GF-D8 (cell line): ENCODE results near the gene NSD1.
"Not testable (repeated sequence)": the region's sequence is repeated elsewhere in the genome, so short reads cannot be mapped to it uniquely, and the experiment has no call there.

ENCODE experiments used
- DNase-seq: peaks from one replicate; lab custom pipeline; 2025; lab: John Stamatoyannopoulos, UW

Gene NSD1

GRCh38 chr5:177176175-177176711 is 42.7 kb downstream of the NSD1 start:
- DNase-seq = no peak

- not testable (repeated sequence) for DNase-seq
Measured at GRCh38 chr5:177177847-177178437, 44.4 kb downstream of the NSD1 start.

- no peak for DNase-seq
Measured at GRCh38 chr5:177178733-177179304, 45.2 kb downstream of the NSD1 start.

GRCh38 chr5:177179431-177179830 is 45.9 kb downstream of the NSD1 start:
- DNase-seq = no peak

GRCh38 chr5:177183142-177183541 is 49.6 kb downstream of the NSD1 start:
- DNase-seq = no peak

- DNase-seq = no peak
Measured at GRCh38 chr5:177183766-177184360, 50.3 kb downstream of the NSD1 start.

- DNase-seq = no peak
Measured at GRCh38 chr5:177185993-177186392, 52.4 kb downstream of the NSD1 start.

GRCh38 chr5:177186645-177187044 is 53.1 kb downstream of the NSD1 start:
- DNase-seq = no peak

GRCh38 chr5:177188775-177189174 is 55.2 kb downstream of the NSD1 start:
- no peak for DNase-seq

GRCh38 chr5:177189416-177189815 is 55.8 kb downstream of the NSD1 start:
- no peak for DNase-seq

- no peak for DNase-seq
Measured at GRCh38 chr5:177189965-177190364, 56.4 kb downstream of the NSD1 start.

- DNase-seq = no peak
Measured at GRCh38 chr5:177194268-177194667, 60.7 kb downstream of the NSD1 start.

- DNase-seq = no peak
Measured at GRCh38 chr5:177195307-177195952, 61.9 kb downstream of the NSD1 start.

GRCh38 chr5:177198738-177199137 is 65.2 kb downstream of the NSD1 start:
- no peak for DNase-seq

- no peak for DNase-seq
Measured at GRCh38 chr5:177204281-177204680, 70.7 kb downstream of the NSD1 start.

GRCh38 chr5:177209610-177210009 is 76.0 kb downstream of the NSD1 start:
- DNase-seq = no peak

- no peak for DNase-seq
Measured at GRCh38 chr5:177212242-177212641, 78.7 kb downstream of the NSD1 start.

GRCh38 chr5:177220576-177220975 is 87.0 kb downstream of the NSD1 start:
- DNase-seq = no peak

GRCh38 chr5:177222269-177222668 is 88.7 kb downstream of the NSD1 start:
- no peak for DNase-seq

GRCh38 chr5:177225798-177226197 is 92.2 kb downstream of the NSD1 start:
- no peak for DNase-seq

- no peak for DNase-seq
Measured at GRCh38 chr5:177226860-177227259, 93.3 kb downstream of the NSD1 start.

GRCh38 chr5:177228751-177229150 is 95.2 kb downstream of the NSD1 start:
- no peak for DNase-seq

- DNase-seq = no peak
Measured at GRCh38 chr5:177230660-177231059, 97.1 kb downstream of the NSD1 start.
